Loucy (cell line): Measurements from ENCODE around the gene MCOLN1.
"Not testable (repeated sequence)": the region's sequence is repeated elsewhere in the genome, so short reads cannot be mapped to it uniquely, and the experiment has no call there.

ENCODE experiments used
- H2AFZ ChIP-seq: fragments of 200-600 bp; sonication (generic); 2 replicates; pipeline ENCODE4 v1.6.0; 2016; ENCODE audit warnings: antibody characterized with exemption, mild to moderate bottlenecking, low read length, moderate library complexity
- H3F3A ChIP-seq: fragments of 200-600 bp; 2 replicates; pipeline ENCODE4 v1.6.0; 2016; ENCODE audit warnings: antibody characterized with exemption, low read depth, mild to moderate bottlenecking
- H3K27me3 ChIP-seq: fragments of 200-600 bp; sonication (generic); 2 replicates; pipeline ENCODE4 v1.6.1; 2014; ENCODE audit warnings: low read length, mild to moderate bottlenecking; ENCODE audit not compliant: insufficient read depth, poor library complexity, severe bottlenecking
- H3K36me3 ChIP-seq: fragments of 200-600 bp; sonication (generic); 2 replicates; pipeline ENCODE4 v1.6.1; 2016; ENCODE audit warnings: low read length; ENCODE audit not compliant: insufficient read depth
- H3K4me1 ChIP-seq: fragments of 200-600 bp; sonication (generic); 2 replicates; pipeline ENCODE4 v1.5.1; 2014; ENCODE audit warnings: low read length, mild to moderate bottlenecking; ENCODE audit not compliant: insufficient read depth, poor library complexity, severe bottlenecking
- H3K4me2 ChIP-seq: fragments of 200-600 bp; sonication (generic); 2 replicates; pipeline ENCODE4 v1.6.0; 2014; ENCODE audit warnings: antibody characterized with exemption, low read length, low read depth, mild to moderate bottlenecking; ENCODE audit not compliant: poor library complexity, severe bottlenecking
- H3K4me3 ChIP-seq: fragments of 200-600 bp; sonication (generic); 2 replicates; pipeline ENCODE4 v1.5.1; 2014; ENCODE audit warnings: low read length, mild to moderate bottlenecking, mixed read lengths; ENCODE audit not compliant: poor library complexity, severe bottlenecking
- H3K79me2 ChIP-seq: fragments of 200-600 bp; sonication (generic); 2 replicates; pipeline ENCODE4 v1.6.1; 2014; ENCODE audit warnings: low read length; ENCODE audit not compliant: insufficient read depth
- H3K9ac ChIP-seq: fragments of 200-600 bp; sonication (generic); 2 replicates; pipeline ENCODE4 v1.6.0; 2014; ENCODE audit warnings: mild to moderate bottlenecking, low read depth, low read length, moderate library complexity; ENCODE audit not compliant: poor library complexity, severe bottlenecking
- H3K9me2 ChIP-seq: fragments of 200-600 bp; sonication (generic); replicated peaks from 2 replicates; pipeline ENCODE4 v1.6.1; 2016; ENCODE audit warnings: low read depth, low read length, mixed read lengths
- H3K9me3 ChIP-seq: fragments of 200-600 bp; sonication (generic); 2 replicates; pipeline ENCODE4 v1.6.1; 2014; ENCODE audit warnings: mild to moderate bottlenecking, antibody characterized with exemption, low read length, low read depth; ENCODE audit not compliant: insufficient read depth
- H4K20me1 ChIP-seq: fragments of 200-600 bp; sonication (generic); 2 replicates; pipeline ENCODE4 v1.6.0; 2014; ENCODE audit warnings: antibody characterized with exemption, low read length, mild to moderate bottlenecking; ENCODE audit not compliant: insufficient read depth, poor library complexity, severe bottlenecking
- CTCF ChIP-seq: fragments of 200-600 bp; sonication (generic); conservative IDR thresholded peaks from 2 replicates; pipeline ENCODE4 v1.5.1; 2014; ENCODE audit warnings: mild to moderate bottlenecking, antibody characterized with exemption, low read length
- EZH2phosphoT487 ChIP-seq: fragments of 200-600 bp; IDR thresholded peaks from 2 replicates; pipeline ENCODE4 v1.6.1; 2018; ENCODE audit warnings: antibody characterized with exemption, mild to moderate bottlenecking, moderate library complexity, borderline replicate concordance

MCOLN1 gene

GRCh38 chr19:7565332-7565731 is 42.9 kb downstream of the MCOLN1 start:
- no peaks in the 10 kb centered on the region for H4K20me1 ChIP-seq
- no peak overlapping the region for H3K4me2 ChIP-seq
- no peak overlapping the region for H3K4me3 ChIP-seq
- TF ChIP-seq CTCF (no peak), EZH2phosphoT487 (no peak)
- H3F3A ChIP-seq, result no peaks in the 10 kb centered on the region
- no peaks in the 10 kb centered on the region for H3K9me3 ChIP-seq
- no peak overlapping the region for H3K9ac ChIP-seq
- H3K9me2 ChIP-seq, result no peaks in the 10 kb centered on the region
- H3K27me3 ChIP-seq, result no peaks in the 10 kb centered on the region
- H3K4me1 ChIP-seq, result no peaks in the 10 kb centered on the region
- no peaks in the 10 kb centered on the region for H3K36me3 ChIP-seq
- H3K79me2 ChIP-seq, result no peaks in the 10 kb centered on the region
- no peak overlapping the region for H2AFZ ChIP-seq

- Histone ChIP-seq H3K4me3 (no peak overlapping the region), H3K9ac (no peak overlapping the region), H3K36me3 (no peaks in the 10 kb centered on the region), H3K4me2 (no peak overlapping the region), H3K4me1 (no peaks in the 10 kb centered on the region), H3K79me2 (no peaks in the 10 kb centered on the region), H3K9me2 (no peaks in the 10 kb centered on the region), H4K20me1 (no peaks in the 10 kb centered on the region), H2AFZ (no peak overlapping the region), H3K27me3 (no peaks in the 10 kb centered on the region), H3K9me3 (no peaks in the 10 kb centered on the region), H3F3A (no peaks in the 10 kb centered on the region)
- TF ChIP-seq CTCF, result no peak
- no peak for TF ChIP-seq EZH2phosphoT487
These were observed 48.3 kb downstream of the MCOLN1 start for GRCh38 chr19:7570761-7571160.

GRCh38 chr19:7575434-7576040 is 53.1 kb downstream of the MCOLN1 start:
- Histone ChIP-seq H3K27me3 (no peaks in the 10 kb centered on the region), H4K20me1 (no peaks in the 10 kb centered on the region), H3K4me2 (no peak overlapping the region), H3K4me1 (no peaks in the 10 kb centered on the region), H3K4me3 (no peak overlapping the region), H3K9ac (no peak overlapping the region), H3K9me3 (no peaks in the 10 kb centered on the region), H3K79me2 (no peaks in the 10 kb centered on the region), H3K9me2 (no peaks in the 10 kb centered on the region), H3K36me3 (no peaks in the 10 kb centered on the region), H2AFZ (no peak overlapping the region), H3F3A (no peaks in the 10 kb centered on the region)
- no peak for TF ChIP-seq EZH2phosphoT487
- no peak for TF ChIP-seq CTCF

- not testable (repeated sequence) for H3K9me3 ChIP-seq, H2AFZ ChIP-seq, H3K27me3 ChIP-seq, H3K4me1 ChIP-seq, H3K9me2 ChIP-seq, H3K9ac ChIP-seq, H3F3A ChIP-seq, H3K36me3 ChIP-seq, H3K4me2 ChIP-seq, H3K79me2 ChIP-seq, H4K20me1 ChIP-seq, H3K4me3 ChIP-seq
These were observed 55.0 kb downstream of the MCOLN1 start for GRCh38 chr19:7577422-7577821.
